SKM-1 (cell line): ENCODE data around the gene SLC39A11.
"Not testable (repeated sequence)": the region's sequence is repeated elsewhere in the genome, so short reads cannot be mapped to it uniquely, and the experiment has no call there.

Experiments used
- DNase-seq: peaks from one replicate; lab custom pipeline; 2025; ENCODE audit not compliant: unreplicated experiment; lab: John Stamatoyannopoulos, UW

The SLC39A11 gene

GRCh38 chr17:72765368-72766153 is 326.9 kb downstream of the SLC39A11 start:
- no peak for DNase-seq

- DNase-seq: no peak
Measured at GRCh38 chr17:72764632-72765041, 327.9 kb downstream of the SLC39A11 start.

- DNase-seq: no peak
Measured at GRCh38 chr17:72763981-72764380, 328.5 kb downstream of the SLC39A11 start.

- DNase-seq: not testable (repeated sequence)
Measured at GRCh38 chr17:72761893-72762575, 330.5 kb downstream of the SLC39A11 start.

DNA sequence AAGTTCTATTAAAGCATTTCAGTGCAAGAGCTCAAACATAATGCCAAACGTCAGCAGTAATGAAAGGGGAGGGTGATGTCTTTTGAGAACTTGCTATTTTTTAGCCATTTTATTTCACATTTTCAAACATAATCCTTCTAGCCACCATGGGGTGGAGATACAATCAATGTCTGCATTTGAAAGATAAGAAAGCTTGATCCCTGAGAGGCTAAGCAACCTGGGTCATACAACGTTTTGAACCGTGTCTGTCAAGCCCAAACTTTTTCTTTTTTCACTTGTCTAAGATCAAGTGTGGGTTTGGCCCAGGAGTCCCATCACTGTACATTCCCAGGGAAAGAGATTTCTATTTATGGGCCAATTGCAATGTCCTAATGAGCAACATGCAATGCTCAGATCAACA is 331.1 kb downstream of the SLC39A11 start:
- DNase-seq: no peak

DNA sequence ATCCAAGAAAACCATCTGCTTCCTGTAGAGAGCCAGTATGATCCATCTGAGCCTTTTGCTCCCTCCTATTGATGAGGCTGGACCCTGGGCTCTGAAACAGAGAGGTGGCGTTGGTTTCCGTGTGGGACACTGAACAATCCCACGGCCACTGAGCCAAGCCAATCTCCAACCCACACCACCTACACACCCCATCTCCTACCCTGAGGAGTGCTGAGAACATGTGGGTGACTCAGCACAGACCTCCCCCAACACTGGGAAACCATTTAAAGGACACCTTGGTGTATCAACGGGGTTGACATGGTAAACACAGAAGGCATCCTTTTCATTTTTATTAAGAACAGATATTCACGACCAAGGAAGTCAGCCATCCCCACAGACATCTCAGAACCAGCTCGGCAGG is 332.1 kb downstream of the SLC39A11 start:
- no peak for DNase-seq

GRCh38 chr17:72759301-72759700 is 333.2 kb downstream of the SLC39A11 start:
- no peak for DNase-seq

DNA sequence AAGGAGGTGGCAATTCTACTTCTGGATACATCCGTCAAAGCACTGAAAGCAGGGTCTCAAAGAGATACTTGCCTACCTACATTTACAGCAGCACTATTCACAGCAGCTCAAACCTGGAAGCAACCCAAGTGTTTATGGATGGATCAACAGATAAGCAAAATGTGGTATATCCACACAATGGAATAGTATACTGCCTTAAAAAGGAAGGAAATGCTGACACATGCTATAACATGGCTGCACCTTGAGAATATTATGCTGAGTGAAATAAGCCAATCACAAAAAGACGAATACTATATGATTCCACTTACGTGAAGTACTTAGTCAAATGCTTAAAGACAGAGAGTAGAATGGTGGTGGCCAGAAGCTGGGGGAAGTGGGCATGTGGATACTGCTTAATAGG is 336.2 kb downstream of the SLC39A11 start:
- no peak for DNase-seq

GRCh38 chr17:72754513-72754912 is 338.0 kb downstream of the SLC39A11 start:
- no peak for DNase-seq

DNA sequence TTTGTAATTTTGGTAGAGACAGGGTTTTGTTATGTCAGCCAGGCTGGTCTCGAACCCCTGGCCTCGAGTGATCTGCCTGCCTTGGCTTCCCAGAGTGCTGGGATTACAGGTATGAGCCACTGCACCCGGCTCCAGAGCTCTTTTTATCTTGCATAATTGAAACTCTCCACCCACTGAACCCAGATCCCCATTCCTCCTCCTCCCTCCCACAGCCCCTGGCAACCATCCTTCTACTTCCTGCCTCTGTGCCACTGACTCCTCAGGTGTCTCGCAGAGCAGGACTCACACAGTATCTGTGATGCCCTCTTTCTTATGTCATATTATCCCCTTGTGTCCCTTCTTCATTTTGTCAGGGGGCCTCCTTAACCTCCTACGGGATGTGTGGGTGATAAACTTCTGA is 340.7 kb downstream of the SLC39A11 start:
- DNase-seq: no peak

DNA sequence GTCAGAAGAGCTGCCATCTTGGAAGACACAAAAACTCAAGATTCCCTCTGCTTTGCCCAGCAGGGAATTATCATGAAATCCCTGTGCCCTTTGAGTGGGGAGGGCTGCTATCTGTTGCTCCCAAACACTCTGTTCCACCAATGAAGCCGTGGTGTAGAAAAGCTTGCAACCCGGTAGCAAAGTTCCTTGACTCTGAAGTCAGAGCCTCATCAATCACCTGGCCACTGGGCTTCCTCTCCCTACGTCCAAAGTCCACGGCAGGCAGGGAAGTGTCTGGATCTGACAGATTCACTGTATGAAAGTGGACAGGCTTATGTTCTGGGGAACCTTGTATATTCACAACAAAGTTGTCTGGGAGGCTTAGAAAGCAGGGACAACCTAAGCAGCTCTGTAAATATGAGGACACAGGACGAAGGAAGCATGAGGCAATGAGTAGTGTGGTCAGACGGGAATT is 343.3 kb downstream of the SLC39A11 start:
- DNase-seq: no peak

- DNase-seq: no peak
Measured at GRCh38 chr17:72747501-72747900, 345.0 kb downstream of the SLC39A11 start.

DNA sequence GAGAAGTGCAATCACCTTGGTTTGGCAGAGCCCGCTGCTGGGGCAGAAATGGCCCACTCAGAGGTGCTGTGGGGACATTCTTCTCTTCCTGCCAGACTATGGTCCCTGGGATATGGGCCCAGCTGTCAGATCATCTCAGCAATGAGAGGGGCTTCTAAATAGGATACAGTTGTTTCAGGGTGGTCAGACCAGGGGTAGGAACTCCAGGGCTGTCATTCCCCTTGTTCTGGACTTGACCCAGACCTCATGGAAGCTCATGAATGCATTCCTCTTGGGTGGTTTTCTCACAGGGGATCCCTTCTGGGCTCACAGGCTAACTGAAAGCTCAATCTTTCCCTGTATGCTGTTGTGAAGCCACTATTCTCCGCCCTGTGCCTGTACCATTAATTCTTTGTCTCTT is 347.2 kb downstream of the SLC39A11 start:
- no peak for DNase-seq

DNA sequence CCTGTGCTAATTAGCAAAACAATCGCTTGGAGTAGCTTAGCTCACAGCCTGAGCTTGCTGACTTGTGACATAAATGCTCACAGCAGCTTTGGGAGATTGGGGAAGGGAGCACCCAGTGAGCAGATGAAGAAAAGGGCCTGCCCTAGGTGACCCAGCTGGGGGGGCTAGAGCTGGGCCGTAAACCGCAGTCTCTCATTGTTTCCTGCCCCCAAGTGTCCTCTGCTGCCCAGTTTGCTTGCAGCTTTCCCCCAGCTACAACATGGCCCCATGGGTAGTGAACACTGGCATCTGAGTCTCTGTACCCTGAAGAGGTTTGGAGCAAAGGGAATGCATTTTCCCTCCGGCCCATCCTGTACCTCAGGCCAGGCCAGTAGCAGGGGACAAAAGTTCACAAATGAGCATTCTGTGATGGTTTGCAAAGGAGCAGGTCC is 349.4 kb downstream of the SLC39A11 start:
- no peak for DNase-seq

GRCh38 chr17:72737151-72737690 is 355.3 kb downstream of the SLC39A11 start:
- no peak for DNase-seq

- no peak for DNase-seq
Measured at GRCh38 chr17:72735592-72735991, 356.9 kb downstream of the SLC39A11 start.

DNA sequence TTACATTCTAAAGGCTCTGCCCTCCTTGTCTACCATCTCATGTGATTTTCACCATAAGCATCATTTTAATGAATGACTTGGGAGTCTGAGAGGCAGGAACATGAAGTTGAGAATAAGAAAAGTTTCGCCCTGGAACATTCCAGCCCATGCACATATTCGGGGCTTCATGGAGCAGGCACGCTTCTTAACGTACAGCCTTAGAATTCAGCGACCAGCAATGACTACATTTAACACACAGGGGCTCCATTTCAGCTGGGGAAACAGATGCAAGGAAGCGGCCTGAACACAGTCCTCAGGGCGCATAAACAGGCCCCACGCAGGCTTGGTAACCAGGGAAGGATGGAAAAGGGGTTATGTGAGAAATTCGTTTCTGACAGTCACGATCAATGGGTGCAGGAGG is 357.4 kb downstream of the SLC39A11 start:
- no peak for DNase-seq

- DNase-seq: no peak
Measured at GRCh38 chr17:72734613-72735012, 357.9 kb downstream of the SLC39A11 start.

DNA sequence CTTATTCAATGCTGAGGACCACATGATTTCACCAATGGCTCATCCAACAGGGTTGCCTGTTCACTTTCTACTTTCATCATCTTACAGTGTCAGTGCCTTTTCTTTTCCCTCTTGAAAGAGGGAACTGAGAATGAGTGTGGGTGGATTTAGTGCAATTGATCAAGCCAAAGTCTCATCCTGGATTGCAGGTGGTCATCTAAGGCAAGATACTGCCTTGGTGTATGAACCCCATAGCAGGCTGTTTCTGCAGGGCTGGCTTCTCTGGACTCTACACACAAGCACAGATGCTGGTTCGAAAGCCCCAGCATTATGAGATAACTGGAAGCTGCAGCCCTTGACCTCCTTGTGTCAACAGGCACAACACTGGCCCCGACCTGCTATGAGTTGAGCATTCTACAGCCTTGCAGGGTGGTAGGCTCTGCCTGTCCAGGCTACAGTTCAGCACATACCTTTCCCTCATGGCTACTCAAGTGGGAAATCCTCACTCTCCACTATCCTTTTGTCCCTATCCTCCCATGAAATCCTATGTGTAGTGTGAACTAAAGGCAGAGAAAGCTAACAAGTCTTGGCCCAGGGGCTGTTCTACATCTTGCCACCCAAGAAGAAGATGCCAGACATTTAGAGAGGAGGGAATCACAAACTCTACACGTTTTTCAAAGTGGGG is 358.7 kb downstream of the SLC39A11 start:
- DNase-seq: no peak

GRCh38 chr17:72732893-72733618 is 359.4 kb downstream of the SLC39A11 start:
- no peak for DNase-seq

GRCh38 chr17:72730077-72730476 is 362.4 kb downstream of the SLC39A11 start:
- DNase-seq: no peak
